Hematopoietic multipotent progenitor cell treated with erythropoietin and hydrocortisone succinate and interleukin-3 and kit ligand, for 17 days (in vitro differentiated cells): Measurements from ENCODE around the gene SYTL4.

Source experiments
- DNase-seq: peaks from one replicate; pipeline ENCODE4 v3.0.0-alpha.2; 2015; ENCODE audit warnings: low spot score

Gene SYTL4

DNA sequence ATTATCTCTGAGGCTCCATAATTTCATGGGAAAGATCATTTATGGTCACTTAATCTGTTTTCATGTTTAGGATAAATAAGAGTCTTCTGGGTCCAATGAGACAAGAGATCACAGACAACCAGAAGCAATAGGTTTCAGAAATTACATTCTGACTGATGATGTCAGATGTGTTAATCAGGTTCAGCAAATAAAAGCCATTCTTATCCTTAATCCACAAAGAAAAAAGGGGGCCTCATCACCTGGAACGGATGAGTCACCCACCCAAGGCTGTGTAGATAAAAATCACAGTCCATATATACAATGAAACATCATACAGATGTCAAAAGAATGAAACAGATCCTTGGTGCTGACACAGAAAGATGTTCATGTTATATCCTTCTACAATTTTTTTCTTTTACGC, 36.6 kb downstream of the SYTL4 start:
- no peak for DNase-seq

DNA sequence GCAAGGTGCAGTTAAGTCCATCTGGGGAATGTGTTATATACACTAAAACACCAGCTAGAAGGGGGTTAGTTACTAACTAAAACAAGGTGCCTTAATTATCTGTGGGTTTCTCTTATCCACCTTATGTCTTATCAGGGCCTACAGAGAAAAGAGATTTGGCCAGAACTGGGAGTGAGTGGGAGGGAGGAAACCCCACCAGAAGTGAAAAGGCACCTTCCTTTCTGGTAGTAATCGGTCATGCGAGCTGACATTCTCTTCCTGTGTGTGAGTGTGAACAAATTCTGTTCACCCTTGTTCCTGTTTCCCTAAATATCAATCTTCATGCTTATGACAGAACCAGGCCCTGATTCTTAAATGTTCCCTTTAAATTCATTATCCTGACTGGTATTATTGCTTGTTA, 44.4 kb downstream of the SYTL4 start:
- DNase-seq: no peak

DNA sequence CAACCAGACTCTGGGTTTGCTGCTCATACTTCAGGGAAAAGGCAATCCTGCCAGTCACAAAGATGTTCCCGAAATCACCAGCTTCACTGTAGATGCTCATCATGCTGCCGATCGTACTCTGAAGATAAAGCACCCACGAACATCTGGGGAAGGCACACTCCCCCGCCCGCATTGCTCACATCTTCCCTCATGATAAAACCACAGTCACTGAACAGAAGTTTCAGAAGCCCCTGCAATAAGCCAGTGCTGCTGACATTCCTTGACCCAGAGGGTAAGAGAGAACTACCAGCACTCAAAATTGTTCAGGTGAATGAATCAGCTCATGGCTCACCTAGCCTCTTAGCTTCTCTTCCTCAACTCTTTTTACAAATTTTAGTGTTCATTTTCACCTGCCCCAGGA, 44.8 kb downstream of the SYTL4 start:
- DNase-seq: no peak

DNA sequence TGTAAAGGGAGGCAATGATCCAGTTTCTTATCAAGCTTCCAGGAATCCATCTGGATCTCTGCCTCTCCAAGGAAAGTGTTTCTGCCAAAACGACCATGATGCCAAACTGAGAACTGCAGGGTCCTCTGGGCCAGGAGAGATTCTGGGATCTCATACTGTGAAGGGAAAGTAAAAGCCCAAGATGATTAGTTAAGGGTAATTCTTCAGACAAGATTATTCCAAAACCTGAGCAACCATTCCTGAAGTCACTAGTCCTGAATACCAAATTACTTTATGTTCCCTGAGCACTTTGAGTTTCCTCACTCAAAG, 46.0 kb downstream of the SYTL4 start:
- no peak for DNase-seq

DNA sequence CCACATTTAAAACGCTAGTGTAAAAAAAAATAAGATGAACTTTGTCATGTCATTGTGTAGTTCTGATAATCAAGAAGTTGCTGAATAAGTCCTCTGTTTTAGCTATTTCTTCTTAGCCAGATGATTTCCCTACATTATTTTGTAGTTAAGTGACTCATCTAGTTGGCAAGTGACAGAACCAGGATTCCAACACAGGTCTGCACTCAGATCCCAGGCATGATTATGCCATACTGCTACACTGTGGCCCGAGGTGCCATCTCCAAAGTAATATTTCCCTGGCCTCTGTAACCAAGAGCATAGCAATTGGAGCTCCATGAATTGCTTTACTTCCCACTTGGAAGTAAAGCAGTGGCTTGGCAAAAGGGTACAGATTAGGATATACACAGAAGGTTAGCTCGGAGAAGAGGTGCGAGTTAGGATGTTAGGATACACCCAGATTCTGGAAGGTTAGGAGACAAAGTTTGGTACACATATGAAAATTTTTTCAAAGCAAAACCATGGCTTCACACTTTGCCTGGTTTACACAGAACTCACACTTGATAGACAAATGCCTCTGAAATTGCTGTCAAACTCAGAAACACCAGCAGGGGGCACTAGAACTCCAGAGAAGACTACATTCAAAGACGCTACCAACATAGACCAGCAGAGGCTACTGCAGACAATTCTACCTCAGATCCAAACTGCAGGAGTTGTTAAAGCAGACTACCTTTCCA, 46.5 kb downstream of the SYTL4 start:
- peak; percentile 81 for DNase-seq

DNA sequence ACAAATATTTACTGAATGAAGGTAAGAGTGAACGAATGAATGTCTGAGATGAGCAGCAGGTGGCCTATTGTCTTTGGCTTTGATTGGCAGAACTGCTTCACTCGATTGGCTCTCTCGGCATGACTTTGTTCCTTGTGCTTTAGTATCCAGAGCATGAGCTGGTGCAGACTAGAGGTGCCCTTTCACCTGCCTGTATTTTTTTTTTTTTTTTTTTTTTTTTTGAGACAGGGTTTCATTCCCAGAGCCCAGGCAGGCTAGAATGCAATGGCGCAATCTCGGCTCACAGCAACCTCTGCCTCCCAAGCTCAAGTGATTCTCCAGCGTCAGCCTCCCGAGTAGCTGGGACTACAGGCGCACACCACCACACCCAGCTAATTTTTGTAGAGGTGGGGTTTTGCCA, 49.0 kb downstream of the SYTL4 start:
- no peak for DNase-seq

DNA sequence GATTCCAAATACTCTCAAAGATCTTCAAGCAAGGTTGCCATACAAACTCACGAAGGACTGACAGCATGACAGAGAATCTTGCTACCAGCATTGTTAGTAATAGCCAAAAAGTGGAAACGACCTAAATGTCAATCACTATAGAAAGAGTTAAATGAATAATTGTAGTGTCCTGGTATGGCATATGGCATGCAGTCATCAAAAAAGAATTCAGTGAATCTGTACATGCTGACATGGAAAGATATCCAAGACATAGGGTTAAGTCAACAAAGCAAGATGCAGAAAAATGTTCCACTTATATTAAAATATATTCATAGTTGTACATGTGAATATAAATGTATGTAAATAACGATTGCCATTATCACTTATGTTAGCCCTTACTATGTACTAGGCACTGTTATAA, 50.3 kb downstream of the SYTL4 start:
- DNase-seq: no peak

DNA sequence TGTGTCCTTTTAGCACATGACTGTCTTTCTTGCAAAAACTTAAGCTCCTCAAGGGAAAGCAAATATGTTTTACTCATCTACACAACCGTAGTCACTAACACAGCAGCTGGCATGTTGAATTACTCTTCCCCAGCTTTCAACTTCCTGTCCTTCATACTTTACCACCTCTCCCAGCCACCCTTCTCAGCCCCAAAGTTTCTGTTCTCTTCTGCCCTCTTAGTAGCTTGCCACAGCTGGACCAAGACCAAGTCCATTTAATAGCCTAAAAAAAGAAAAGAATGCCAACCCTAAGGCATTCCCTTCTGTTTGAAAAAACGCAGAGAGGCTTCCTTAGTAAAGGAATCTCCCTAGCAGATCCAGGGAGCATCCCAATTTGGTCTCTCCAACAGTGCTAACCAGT, 51.2 kb downstream of the SYTL4 start:
- DNase-seq: no peak

DNA sequence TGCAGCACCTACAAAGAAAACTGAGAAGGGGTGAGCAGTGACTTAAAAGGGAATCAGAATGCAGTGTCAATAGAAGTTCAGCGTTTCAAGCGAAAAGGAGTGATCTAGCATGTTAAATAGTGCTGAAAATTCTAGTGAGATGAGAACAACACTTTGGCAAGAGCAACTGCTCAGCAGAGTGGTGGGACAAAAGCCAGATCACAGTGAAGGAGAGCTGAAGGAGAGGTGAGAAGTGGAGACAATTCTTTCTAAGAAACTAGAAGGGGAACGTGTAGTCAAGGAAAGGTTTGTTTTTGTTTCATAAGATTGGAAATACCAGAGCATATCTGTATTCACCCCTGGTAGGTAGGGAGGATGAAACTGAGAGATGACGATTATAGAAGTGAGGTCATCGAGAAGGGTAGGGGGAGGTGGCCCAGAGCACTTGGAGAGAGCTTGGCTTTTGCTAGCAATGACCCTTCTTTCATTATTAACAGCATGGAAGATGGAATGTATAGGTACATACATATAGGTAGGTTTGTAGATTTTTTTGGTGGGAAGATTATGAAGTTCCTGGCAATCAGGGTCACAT, 54.2 kb downstream of the SYTL4 start:
- no peak for DNase-seq

DNA sequence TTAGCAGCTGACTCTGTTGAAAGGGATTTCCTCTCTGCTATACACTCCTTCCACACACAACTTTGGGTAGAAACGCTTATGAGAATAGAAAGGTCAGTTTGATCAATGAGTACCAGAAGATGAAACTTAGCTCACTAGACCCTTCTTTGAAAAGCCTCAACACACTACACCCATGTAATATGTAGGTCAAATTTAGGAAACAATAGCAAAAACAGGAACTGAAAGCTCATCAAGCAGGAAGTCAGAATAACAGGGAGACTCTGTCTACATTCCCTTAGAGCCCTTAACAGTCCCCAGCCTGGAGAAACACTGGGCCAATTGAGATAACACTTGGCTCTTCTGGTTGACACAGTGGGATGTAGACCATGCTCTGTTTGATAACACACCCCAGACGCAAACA, 57.2 kb downstream of the SYTL4 start:
- DNase-seq: no peak

DNA sequence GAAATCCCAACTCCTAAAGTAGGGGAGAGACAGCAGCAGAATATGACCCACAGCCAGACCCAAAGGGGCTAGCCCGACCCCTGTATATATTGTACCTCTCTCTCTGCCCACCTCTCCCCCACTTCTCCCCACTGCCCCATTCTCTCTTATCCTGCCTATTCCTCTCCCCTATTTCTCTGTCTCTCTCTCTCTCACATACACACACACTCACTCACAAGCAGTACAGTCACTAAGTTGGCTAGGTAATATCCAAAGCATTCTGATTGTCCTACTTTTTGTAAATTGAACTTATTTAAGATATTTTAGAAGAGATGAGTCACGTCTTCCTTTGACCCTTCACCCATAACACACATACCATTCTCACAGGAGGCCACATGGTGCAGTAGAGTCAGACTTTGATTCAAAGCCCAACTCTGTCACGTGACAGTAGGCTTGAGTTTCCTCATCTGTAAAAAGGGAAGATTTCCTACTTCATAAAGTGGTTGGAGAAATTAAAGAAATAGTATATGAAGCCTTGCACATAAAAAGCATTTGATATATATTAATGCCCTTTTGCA, 58.4 kb downstream of the SYTL4 start:
- DNase-seq: no peak

DNA sequence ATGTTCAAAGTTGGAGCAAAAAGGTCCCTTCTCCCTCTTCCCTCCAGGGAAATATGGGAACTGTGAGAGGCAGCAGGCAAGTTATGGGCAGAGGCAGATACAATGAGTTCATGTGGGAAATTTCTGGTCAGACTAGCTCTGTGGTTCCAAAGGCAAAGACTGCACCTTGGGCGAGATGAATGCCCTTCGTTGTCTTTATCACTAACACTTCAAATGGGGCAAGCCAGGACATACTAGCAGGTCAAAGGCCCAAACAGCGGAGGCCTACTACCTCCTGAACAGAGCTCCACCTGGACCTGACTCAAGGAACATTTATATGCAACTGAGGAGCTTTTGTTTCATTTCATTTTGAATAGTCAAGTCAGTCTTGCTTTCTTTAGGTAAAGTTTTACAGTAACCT, 59.0 kb downstream of the SYTL4 start:
- DNase-seq: no peak

DNA sequence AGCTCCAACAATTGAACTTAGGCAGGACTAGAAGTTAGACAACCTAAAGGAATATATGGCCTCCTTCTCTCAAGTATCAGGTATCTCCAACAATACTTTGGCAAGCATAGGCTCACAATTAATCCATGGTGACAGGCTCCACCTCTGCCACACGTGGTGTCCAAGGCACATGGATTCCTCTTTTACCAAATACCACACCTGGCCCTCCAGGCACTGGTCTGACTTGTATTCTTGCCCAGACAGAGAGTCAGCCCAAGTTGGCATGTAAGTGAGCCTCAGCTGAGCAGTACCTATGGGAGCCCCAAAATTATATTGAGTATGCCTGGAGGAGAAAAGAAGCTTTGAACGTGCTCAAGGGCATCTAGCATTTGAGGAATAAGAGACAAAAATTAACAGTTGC, 68.3 kb downstream of the SYTL4 start:
- no peak for DNase-seq

DNA sequence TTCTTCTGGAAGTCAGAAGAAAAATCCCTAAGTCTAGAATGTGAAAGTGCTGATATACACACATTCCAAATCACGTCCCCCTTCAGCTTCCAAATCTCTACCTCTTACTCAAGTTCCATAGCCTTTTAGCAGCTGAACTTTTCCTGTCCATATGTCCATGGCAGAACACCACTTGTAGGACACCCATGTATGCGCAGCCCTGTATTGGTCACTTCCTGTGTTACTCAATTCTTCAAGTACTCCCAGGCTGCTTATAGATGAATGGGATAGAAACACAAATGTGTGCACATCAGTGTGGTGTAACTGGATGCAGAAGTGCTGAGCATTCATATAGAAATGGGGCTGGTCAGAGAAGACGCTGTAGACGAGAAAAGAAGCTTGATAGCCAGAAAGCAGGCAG, 69.1 kb downstream of the SYTL4 start:
- DNase-seq: no peak

DNA sequence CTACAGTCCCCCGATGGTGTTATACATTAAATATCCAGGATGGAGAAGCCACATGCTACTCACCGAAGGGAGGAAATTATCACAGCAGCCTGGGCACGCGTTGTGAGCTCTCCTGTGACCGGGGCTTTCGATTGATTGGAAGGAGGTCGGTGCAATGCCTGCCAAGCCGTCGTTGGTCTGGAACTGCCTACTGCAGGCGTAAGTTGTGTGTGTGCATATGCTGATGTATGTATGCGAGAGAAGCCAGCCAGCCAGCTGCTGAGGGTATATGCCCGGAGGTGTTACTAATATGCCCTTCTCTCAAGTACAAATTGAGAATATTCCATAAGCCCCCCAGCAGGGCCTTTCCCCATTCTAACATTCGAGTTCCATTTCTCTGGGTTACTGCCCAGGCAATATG, 69.8 kb downstream of the SYTL4 start:
- no peak for DNase-seq

DNA sequence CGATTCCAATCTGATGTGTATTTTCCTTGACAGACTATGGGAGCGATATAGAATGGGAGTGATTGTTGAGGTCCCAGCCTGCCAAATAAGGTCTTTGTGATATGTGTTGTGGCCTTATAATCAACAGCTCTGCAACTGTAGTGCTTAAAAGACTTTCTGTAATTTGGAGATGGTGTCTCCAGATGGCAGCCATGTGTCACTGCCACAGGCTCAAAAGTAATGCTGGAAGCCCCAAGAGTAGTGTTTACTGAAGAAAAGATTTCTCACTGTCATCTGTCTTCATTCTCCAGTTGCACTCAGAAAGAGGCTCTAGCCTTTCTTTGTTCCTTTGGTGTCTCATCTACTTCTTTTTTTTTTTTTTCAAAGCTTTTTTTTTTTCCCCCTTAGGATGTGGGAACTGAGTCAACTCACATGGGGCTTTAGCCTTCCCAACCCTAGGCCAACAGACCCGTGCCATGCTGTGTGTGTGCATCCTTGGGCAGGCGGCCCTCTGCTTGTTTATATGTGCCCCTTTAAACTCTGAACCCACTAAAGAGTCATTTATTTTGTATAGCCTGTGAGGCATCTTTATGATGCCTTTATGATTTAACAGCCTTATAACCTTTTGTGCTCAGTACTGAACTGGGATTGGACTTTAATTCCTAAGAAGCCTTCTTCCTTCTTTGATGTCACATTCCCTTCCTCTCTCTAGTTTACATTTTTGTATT, 72.3 kb downstream of the SYTL4 start:
- DNase-seq: no peak

DNA sequence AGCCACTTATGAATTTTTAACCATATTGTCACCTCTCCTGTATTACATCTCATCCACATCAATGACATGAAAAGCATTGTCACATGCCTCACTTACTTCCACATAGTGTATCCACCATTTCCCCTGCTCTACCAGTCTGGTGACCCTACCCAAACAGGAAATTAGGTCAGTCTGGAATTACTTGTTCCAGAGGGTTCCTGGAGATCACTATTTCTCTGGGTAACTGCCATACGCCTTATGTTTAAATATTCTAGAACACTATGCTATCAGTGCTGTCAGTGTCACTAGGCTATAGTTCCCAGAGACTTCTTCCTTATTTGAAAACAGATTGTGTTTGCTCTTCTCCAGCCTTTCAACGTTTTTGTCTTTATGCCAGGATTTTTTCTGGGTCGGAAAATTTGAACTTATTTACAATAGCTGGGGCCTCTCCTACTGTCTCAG, 73.0 kb downstream of the SYTL4 start:
- no peak for DNase-seq

DNA sequence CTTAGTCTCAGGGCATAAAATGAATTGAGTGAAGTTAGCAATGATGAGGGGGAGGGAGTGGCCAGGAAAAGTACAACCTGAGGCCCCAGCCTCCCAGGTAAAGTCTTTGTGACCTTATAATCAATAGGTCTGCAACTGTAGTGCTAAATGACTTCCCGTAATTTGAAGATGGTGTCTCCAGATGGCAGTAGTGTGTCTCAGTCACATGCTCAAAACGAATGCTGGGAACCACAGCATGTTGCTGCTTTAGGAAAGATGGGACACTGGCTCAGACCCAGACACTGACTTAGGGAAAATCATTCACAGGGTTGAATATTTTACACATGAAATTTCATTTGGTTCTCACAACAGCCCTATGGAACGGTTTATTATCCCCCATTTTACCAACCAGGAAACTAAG, 77.7 kb downstream of the SYTL4 start:
- no peak for DNase-seq

DNA sequence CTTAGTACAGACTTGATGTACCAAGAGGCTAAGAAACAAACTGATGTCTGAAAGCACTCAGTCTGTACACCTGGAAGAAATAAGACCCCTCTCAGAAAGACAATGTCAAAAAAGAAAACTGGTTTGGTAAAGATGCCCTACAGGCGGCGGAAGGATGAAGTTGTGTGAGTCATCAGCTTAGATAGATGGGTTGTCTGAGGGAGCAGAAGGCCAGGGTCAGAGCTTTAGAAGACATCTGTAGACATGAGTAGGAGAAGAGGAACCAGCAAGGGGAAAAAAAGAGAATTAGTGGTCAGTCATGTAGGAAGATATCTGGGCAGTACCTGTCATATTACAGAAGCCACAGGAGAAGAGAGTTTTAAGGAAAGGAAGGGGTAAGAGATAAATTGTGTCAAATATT, 79.7 kb downstream of the SYTL4 start:
- DNase-seq: no peak

DNA sequence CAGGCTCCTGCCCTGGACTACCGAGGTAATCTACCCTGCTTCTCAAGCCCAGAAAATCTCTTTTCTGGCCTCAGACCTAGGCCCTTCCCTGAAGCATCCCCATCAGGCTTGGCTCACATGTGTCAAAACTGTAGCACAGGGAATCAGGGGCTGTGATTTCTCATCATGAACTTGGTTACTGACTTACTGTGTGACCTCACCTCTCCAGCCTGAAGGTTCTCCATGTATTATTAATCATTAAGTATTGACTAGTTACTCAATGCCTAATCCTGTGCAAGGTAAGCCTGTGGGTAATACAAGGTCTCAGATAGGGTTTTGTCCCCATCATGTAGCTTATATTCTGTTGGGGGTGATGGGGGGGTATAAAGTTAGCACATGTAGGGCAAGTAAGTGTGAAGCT, 81.1 kb downstream of the SYTL4 start:
- no peak for DNase-seq

DNA sequence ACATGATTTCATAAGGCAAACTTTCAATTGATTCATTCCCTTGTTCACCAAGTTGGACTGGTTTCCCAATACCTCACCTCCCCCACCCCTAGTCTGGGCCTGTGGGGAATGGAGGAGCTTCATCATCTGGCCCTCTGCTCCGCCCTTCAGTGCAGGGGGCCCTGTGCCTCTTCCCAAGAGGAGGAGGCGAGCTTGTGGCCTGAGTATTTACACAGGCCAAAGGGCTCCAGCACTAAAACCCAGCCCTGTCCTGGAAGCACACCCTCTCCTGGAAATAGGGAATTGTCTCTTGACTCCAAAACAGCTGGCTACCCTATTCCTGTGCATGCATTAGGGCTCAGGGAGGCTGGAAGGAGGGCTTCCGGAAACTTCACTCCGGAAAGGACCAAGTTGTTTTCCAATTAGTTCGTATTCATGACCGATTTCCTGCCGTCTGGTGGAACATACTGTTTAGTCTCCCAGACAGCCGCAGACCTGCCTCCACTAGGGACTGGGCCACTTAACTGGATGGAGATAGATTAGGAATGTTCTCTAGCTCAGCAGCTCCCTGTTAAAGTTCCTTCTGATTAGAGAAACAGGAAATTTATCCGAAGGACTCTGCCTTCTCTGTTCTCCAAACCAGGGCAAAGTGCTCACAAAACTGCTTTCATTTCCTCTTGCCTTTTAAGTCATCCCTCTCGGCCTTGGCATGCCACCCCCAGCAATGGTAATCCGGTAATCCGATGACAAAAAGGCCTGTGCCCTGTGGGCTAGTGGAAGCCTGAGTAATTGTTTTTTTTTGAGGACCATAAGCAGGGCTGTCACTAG, 82.2 kb downstream of the SYTL4 start:
- DNase-seq: no peak
